HepG2 (cell line): ENCODE results near the gene PNLDC1. TPM values are rescaled to one million over a fixed set of nuclear protein-coding genes. Genes with fewer than 3 reads are reported as not detected.

ENCODE experiments used
- ADNP ChIP-seq: sonication (generic); formaldehyde crosslinking; IDR thresholded peaks from 2 replicates; pipeline ENCODE4 v1.4.0; 2020; ENCODE audit warnings: missing genetic modification reagents
- CEBPG ChIP-seq: IDR thresholded peaks from 2 replicates; pipeline ENCODE4 v1.6.1; 2016
- DNMT3B ChIP-seq: conservative IDR thresholded peaks from 2 replicates; pipeline ENCODE4 v1.6.1; 2016; ENCODE audit warnings: missing biosample characterization, control low read depth
- E2F5 ChIP-seq: sonication (generic); formaldehyde crosslinking; conservative IDR thresholded peaks from 2 replicates; pipeline ENCODE4 v1.4.0; 2020; ENCODE audit warnings: missing genetic modification reagents
- MAFK ChIP-seq, 2 experiments: IDR thresholded peaks in 1 of 2; conservative IDR thresholded peaks in 1 of 2; 2 replicates each; pipeline ENCODE4 v1.6.1; 2011; ENCODE audit warnings: improper control_type of control experiment in 2 of 2, low read length in 2 of 2
- MAZ ChIP-seq, 2 experiments: sonication (generic) in 1 of 2; formaldehyde crosslinking in 1 of 2; IDR thresholded peaks; 2 replicates each; pipeline versions ENCODE4 v1.5.0 to v1.6.1; 2012 to 2020; ENCODE audit warnings: low read depth in 2 of 2, mild to moderate bottlenecking in 2 of 2, borderline replicate concordance in 1 of 2, improper control_type of control experiment in 1 of 2, low read length in 1 of 2, missing genetic modification reagents in 1 of 2, moderate library complexity in 1 of 2
- PCBP1 ChIP-seq: fragments of 200-400 bp; formaldehyde crosslinking; IDR thresholded peaks from 2 replicates; pipeline ENCODE4 v1.6.1; 2017; ENCODE audit warnings: mild to moderate bottlenecking, low read depth, low read length, borderline replicate concordance
- PITX1 ChIP-seq: sonication (generic); formaldehyde crosslinking; IDR thresholded peaks from 2 replicates; pipeline ENCODE4 v1.5.1; 2020; ENCODE audit warnings: mild to moderate bottlenecking, missing genetic modification reagents
- TSC22D2 ChIP-seq: sonication (generic); formaldehyde crosslinking; IDR thresholded peaks from 2 replicates; pipeline ENCODE4 v1.5.1; 2020; ENCODE audit warnings: missing genetic modification reagents, mild to moderate bottlenecking, borderline replicate concordance
- ZFP36L1 ChIP-seq: sonication (generic); formaldehyde crosslinking; IDR thresholded peaks from 2 replicates; pipeline ENCODE4 v1.8.0; 2022; ENCODE audit warnings: mild to moderate bottlenecking, missing genetic modification reagents, moderate library complexity
- ZNF263 ChIP-seq: sonication (generic); formaldehyde crosslinking; IDR thresholded peaks from 2 replicates; pipeline ENCODE4 v1.4.0; 2020; ENCODE audit warnings: missing genetic modification reagents
- ZNF558 ChIP-seq: sonication (generic); formaldehyde crosslinking; IDR thresholded peaks from 2 replicates; pipeline ENCODE4 v1.9.0; 2022; ENCODE audit warnings: mild to moderate bottlenecking, missing genetic modification reagents, borderline replicate concordance
- ZNF607 ChIP-seq: sonication (generic); formaldehyde crosslinking; IDR thresholded peaks from 2 replicates; pipeline ENCODE4 v1.5.1; 2020; ENCODE audit warnings: missing genetic modification reagents, mild to moderate bottlenecking, borderline replicate concordance
- ZNF776 ChIP-seq: sonication (generic); formaldehyde crosslinking; IDR thresholded peaks from 2 replicates; pipeline ENCODE4 v1.4.0; 2020; ENCODE audit warnings: mild to moderate bottlenecking, missing genetic modification reagents
- ZNF781 ChIP-seq: sonication (generic); formaldehyde crosslinking; IDR thresholded peaks from 2 replicates; pipeline ENCODE4 v1.5.1; 2020; ENCODE audit warnings: borderline replicate concordance, mild to moderate bottlenecking, missing genetic modification reagents; ENCODE audit errors: not compliant biosample characterization
- ZSCAN31 ChIP-seq: sonication (generic); formaldehyde crosslinking; IDR thresholded peaks from 2 replicates; pipeline ENCODE4 v1.5.0; 2020; ENCODE audit warnings: low read depth, mild to moderate bottlenecking, missing genetic modification reagents
- polyA plus RNA-seq, 8 experiments: library from polyadenylated mRNA; depleted of rRNA in 3 of 8; stranded (reverse) in 7 of 8; unstranded in 1 of 8; fragments of >200 nt; fragmentation: Illumina TruSeq in 4 of 8; extraction: Trizol in 4 of 8; gene quantifications; 2 replicates each; pipeline versions ENCODE4 v1.2.1 to v1.2.3, GENCODE V29; 2011 to 2016; ENCODE audit warnings: low read depth in 4 of 8, missing spikeins in 1 of 8, mixed read lengths in 1 of 8; ENCODE audit not compliant: insufficient read depth in 1 of 8
- total RNA-seq, 5 experiments: library from RNA; depleted of rRNA; stranded (reverse); fragments of >200 nt; fragmentation: Illumina TruSeq; extraction: Trizol; gene quantifications; 2 replicates each; pipeline ENCODE4 v1.2.3, GENCODE V29; 2016; ENCODE audit warnings: low read depth in 1 of 5
- TF ChIP-seq, protein P1 (sequence below): sonication (generic); formaldehyde crosslinking; IDR thresholded peaks from 2 replicates; pipeline ENCODE4 v1.8.0; 2022; ENCODE audit warnings: missing genetic modification reagents, mild to moderate bottlenecking, moderate library complexity, borderline replicate concordance
- TF ChIP-seq, protein P2 (sequence below): IDR thresholded peaks from 2 replicates; pipeline ENCODE4 v1.6.1; 2016
- TF ChIP-seq, protein P3 (sequence below): sonication (generic); formaldehyde crosslinking; IDR thresholded peaks from 2 replicates; pipeline ENCODE4 v1.4.0; 2020; ENCODE audit warnings: missing genetic modification reagents, mild to moderate bottlenecking, borderline replicate concordance

PNLDC1 gene
- total and polyA plus RNA-seq, 2 of the 13 experiments (the other 11 are each of a cell fraction or from before 2014, with no cell fraction given), result not detected

DNA sequence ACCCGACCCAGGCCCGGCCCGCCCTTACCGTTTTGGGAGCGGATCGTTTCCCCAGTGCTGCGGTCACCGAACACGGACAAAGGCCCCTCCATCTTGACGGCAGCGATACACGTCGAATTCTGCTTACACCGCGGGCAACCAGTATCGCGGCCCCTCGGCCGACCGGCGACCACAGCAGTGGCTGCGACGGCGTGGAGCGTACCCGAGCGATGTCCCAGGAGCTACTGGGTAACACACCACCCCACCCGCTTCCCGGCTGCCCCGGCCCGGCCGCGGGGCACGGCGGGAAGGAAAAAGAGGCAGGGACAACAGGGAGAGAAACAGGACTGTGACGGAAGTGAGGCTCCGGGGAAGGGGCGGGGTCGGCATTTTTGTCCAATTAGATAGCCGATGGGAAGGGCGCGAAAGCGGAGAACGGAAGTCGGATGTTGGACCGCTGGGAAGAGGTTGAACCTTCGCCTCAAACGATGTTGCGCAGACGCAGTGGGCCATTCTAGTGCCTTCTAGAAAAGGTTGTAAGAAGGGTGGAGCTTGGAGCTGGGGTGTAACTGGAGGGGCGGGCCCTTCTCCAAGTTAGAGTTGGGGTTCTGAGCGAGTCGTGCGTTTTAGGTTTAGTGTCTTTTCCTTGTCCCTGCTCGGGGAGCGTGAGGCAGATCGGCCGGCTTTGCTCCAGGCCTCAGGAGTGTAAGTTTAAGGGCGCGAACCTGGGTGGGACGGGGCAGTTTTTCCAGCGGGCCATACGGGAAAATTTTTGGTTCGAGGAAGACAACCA is 10.5 kb upstream of the PNLDC1 start, which contains the start of gene TCP1 (continued):
- TF ChIP-seq, protein P1, sequence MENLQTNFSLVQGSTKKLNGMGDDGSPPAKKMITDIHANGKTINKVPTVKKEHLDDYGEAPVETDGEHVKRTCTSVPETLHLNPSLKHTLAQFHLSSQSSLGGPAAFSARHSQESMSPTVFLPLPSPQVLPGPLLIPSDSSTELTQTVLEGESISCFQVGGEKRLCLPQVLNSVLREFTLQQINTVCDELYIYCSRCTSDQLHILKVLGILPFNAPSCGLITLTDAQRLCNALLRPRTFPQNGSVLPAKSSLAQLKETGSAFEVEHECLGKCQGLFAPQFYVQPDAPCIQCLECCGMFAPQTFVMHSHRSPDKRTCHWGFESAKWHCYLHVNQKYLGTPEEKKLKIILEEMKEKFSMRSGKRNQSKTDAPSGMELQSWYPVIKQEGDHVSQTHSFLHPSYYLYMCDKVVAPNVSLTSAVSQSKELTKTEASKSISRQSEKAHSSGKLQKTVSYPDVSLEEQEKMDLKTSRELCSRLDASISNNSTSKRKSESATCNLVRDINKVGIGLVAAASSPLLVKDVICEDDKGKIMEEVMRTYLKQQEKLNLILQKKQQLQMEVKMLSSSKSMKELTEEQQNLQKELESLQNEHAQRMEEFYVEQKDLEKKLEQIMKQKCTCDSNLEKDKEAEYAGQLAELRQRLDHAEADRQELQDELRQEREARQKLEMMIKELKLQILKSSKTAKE (CRISPR knock-in tag), result peak; percentile 48; the same call in 1 of the 2 replicates
- TF ChIP-seq PCBP1 (peak; percentile 60; the same call in 1 of the 2 replicates), DNMT3B (CRISPR knock-in tag) (0 out of 2 replicates have a peak, but pooled peaks have one; percentile 86), MAFK (conservative IDR thresholded peaks at IDR 0.05 in 1 of 2, IDR thresholded peaks at IDR 0.05 in 1 of 2; ENCODE audit: low read length in 2 of 2) (0 out of 4 replicates have a peak, but pooled peaks of 1 of the 2 experiments have one; percentile 7), ZFP36L1 (peak; percentile 93), ADNP (CRISPR knock-in tag) (no peak), ZSCAN31 (CRISPR knock-in tag) (0 out of 2 replicates have a peak, but pooled peaks have one; percentile 52), ZNF263 (CRISPR knock-in tag) (no peak), CEBPG (peak; percentile 34; the same call in 1 of the 2 replicates), ZNF607 (peak; percentile 93), TSC22D2 (peak; percentile 83), MAZ (IDR thresholded peaks at IDR 0.05; ENCODE audit: borderline replicate concordance, low read depth, low read length) (0 out of 2 replicates have a peak, but pooled peaks have one; percentile 59), MAZ (CRISPR knock-in tag; IDR thresholded peaks at IDR 0.05; ENCODE audit: low read depth) (peak; percentile 51), E2F5 (peak; percentile 80), PITX1 (CRISPR knock-in tag) (peak; percentile 54; the same call in 1 of the 2 replicates), ZNF781 (CRISPR knock-in tag) (peak; percentile 94), ZNF558 (CRISPR knock-in tag) (peak; percentile 77; the same call in 1 of the 2 replicates), ZNF776 (peak; percentile 91)
- TF ChIP-seq, protein P2, sequence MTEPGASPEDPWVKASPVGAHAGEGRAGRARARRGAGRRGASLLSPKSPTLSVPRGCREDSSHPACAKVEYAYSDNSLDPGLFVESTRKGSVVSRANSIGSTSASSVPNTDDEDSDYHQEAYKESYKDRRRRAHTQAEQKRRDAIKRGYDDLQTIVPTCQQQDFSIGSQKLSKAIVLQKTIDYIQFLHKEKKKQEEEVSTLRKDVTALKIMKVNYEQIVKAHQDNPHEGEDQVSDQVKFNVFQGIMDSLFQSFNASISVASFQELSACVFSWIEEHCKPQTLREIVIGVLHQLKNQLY (CRISPR knock-in tag), result peak; percentile 47; the same call in 1 of the 2 replicates
- TF ChIP-seq, protein P3, sequence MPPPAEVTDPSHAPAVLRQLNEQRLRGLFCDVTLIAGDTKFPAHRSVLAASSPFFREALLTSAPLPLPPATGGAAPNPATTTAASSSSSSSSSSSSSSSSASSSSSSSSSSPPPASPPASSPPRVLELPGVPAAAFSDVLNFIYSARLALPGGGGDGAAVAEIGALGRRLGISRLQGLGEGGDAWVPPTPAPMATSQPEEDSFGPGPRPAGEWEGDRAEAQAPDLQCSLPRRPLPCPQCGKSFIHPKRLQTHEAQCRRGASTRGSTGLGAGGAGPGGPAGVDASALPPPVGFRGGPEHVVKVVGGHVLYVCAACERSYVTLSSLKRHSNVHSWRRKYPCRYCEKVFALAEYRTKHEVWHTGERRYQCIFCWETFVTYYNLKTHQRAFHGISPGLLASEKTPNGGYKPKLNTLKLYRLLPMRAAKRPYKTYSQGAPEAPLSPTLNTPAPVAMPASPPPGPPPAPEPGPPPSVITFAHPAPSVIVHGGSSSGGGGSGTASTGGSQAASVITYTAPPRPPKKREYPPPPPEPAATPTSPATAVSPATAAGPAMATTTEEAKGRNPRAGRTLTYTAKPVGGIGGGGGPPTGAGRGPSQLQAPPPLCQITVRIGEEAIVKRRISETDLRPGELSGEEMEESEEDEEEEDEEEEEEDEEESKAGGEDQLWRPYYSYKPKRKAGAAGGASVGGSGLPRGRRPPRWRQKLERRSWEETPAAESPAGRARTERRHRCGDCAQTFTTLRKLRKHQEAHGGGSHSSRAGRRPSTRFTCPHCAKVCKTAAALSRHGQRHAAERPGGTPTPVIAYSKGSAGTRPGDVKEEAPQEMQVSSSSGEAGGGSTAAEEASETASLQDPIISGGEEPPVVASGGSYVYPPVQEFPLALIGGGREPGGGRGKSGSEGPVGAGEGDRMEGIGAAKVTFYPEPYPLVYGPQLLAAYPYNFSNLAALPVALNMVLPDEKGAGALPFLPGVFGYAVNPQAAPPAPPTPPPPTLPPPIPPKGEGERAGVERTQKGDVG (CRISPR knock-in tag), result no peak
